ENCODE measurements around the gene CEP350.
"Not testable (repeated sequence)": the region's sequence is repeated elsewhere in the genome, so short reads cannot be mapped to it uniquely, and the experiment has no call there.

CEP350 gene

DNA sequence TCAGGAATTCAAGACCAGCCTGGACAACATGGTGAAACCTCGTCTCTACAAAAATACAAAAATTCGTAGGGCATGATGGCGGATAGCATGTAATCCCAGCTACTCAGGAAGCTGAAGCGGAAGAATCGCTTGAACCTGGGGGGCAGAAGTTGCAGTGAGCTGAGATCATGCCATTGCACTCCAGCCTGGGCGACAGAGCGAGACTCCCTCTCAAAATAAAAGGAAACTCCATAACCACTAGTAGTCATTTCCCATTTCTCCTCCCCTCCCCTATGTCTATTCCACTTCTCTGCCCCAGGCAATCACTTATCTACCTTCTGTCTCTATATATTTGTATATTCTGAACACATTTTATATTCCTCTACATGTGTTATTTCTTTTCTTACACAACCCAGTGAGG, 4.0 kb upstream of the CEP350 start:
- H3K36me3 ChIP-seq (ENCODE audit: control insufficient read depth, insufficient read depth, low read length), result no peaks in the 10 kb centered on the region
- H3K27me3 ChIP-seq (ENCODE audit: control insufficient read depth, insufficient read depth, low read length), result no peaks in the 10 kb centered on the region
- H3K9me3 ChIP-seq (ENCODE audit: control insufficient read depth, insufficient read depth, low read length), result no peaks in the 10 kb centered on the region
- no peak overlapping the region for H3K27ac ChIP-seq (ENCODE audit: low read length)
- H3K4me3 ChIP-seq (ENCODE audit: low read length), result no peak overlapping the region
- DNase-seq (ENCODE audit: low read depth, low spot score), result no peak
- WGBS (ENCODE audit: insufficient coverage, insufficient read length), result no CpG with 5 or more reads among the region's 7 CpGs
- H3K4me1 ChIP-seq (ENCODE audit: control insufficient read depth, insufficient read depth, low read length), result no peaks in the 10 kb centered on the region

DNA sequence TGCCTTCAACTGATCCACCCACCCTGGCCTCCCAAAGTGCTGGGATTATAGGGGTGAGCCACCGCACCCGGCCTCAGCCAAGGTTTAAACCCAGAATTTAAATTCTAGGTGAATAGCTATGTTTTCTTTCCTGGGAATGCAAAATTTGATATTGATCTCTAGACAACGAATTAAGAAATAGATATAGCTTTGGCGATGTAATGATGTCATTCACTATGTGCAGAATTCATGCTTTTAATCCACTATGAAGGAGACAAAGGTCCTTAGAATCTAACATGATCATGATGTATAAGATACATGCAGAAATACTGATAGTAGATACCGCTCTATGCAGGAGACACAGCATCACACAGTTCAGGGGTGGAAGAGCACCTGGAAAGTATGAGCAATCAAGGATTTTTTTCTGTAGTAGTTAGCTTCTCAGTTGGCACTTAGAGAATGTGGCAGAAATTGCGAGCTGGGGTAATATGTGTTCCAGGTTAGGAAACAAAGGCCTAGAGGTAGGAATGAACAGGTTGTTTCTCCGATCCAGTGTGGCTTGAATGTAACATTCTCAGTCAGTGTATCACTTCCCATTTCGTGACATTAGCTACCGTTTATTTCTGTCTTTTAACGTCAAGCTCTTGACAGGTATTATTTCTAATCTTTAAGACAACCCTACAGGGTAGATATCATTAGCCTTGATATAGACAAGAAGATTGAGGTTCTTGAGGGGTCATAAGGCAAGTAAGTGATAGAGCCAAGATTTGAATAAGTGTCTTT, 3.0 kb upstream of the CEP350 start:
- Histone ChIP-seq H3K27ac (ENCODE audit: low read length) (no peak overlapping the region), H3K27me3 (ENCODE audit: control insufficient read depth, insufficient read depth, low read length) (no peaks in the 10 kb centered on the region), H3K4me1 (ENCODE audit: control insufficient read depth, insufficient read depth, low read length) (no peaks in the 10 kb centered on the region), H3K9me3 (ENCODE audit: control insufficient read depth, insufficient read depth, low read length) (no peaks in the 10 kb centered on the region), H3K36me3 (ENCODE audit: control insufficient read depth, insufficient read depth, low read length) (no peaks in the 10 kb centered on the region), H3K4me3 (ENCODE audit: low read length) (no peak overlapping the region)
- DNase-seq (ENCODE audit: low read depth, low spot score), result no peak
- no CpG with 5 or more reads among the region's 10 CpGs for WGBS (ENCODE audit: insufficient coverage, insufficient read length)

- no peaks in the 10 kb centered on the region for H3K4me1 ChIP-seq (ENCODE audit: control insufficient read depth, insufficient read depth, low read length)
- no peaks in the 10 kb centered on the region for H3K36me3 ChIP-seq (ENCODE audit: control insufficient read depth, insufficient read depth, low read length)
- H3K27ac ChIP-seq (ENCODE audit: low read length), result no peak overlapping the region
- no peak for DNase-seq (ENCODE audit: low read depth, low spot score)
- H3K4me3 ChIP-seq (ENCODE audit: low read length), result no peak overlapping the region
- no peaks in the 10 kb centered on the region for H3K9me3 ChIP-seq (ENCODE audit: control insufficient read depth, insufficient read depth, low read length)
- no CpG with 5 or more reads among the region's 4 CpGs for WGBS (ENCODE audit: insufficient coverage, insufficient read length)
- no peaks in the 10 kb centered on the region for H3K27me3 ChIP-seq (ENCODE audit: control insufficient read depth, insufficient read depth, low read length)
Observed at GRCh38 chr1:179952186-179952585, 2.4 kb upstream of the CEP350 start.

- DNase-seq (ENCODE audit: low read depth, low spot score), result no peak
- H3K36me3 ChIP-seq (ENCODE audit: control insufficient read depth, insufficient read depth, low read length), result no peaks in the 10 kb centered on the region
- H3K4me1 ChIP-seq (ENCODE audit: control insufficient read depth, insufficient read depth, low read length), result no peaks in the 10 kb centered on the region
- WGBS (ENCODE audit: insufficient coverage, insufficient read length), result no CpG with 5 or more reads among the region's 19 CpGs
- no peaks in the 10 kb centered on the region for H3K27me3 ChIP-seq (ENCODE audit: control insufficient read depth, insufficient read depth, low read length)
- peak overlapping the region; percentile 86; the same call in 1 of the 2 replicates for H3K4me3 ChIP-seq (ENCODE audit: low read length)
- H3K9me3 ChIP-seq (ENCODE audit: control insufficient read depth, insufficient read depth, low read length), result no peaks in the 10 kb centered on the region
- no peak overlapping the region for H3K27ac ChIP-seq (ENCODE audit: low read length)
Observed at GRCh38 chr1:179953974-179954492, 577 bp upstream of the CEP350 start.

DNA sequence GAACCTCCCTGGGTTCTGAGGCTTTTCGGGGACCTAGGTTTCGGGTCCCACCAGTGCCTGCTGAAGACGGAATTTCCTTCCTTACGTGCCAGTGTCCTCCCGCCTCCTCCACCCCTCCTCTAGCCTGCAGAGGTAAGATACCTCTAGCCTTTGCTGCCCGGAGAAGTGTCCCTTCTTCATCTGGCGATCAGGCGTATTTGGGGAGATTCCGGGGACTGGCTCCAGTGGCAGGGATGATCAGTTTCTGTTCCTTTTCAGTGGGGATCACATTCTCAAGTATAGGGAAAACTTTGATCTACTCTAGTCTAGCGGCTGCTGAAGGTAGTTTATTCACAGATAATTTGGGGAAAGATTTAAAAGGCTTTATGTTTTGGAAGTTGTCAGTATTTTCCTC, 674 bp downstream of the CEP350 start:
- Histone ChIP-seq H3K4me3 (ENCODE audit: low read length) (peak overlapping the region; percentile 86), H3K9me3 (ENCODE audit: control insufficient read depth, insufficient read depth, low read length) (no peaks in the 10 kb centered on the region), H3K4me1 (ENCODE audit: control insufficient read depth, insufficient read depth, low read length) (no peaks in the 10 kb centered on the region), H3K27ac (ENCODE audit: low read length) (no peak overlapping the region), H3K27me3 (ENCODE audit: control insufficient read depth, insufficient read depth, low read length) (no peaks in the 10 kb centered on the region), H3K36me3 (ENCODE audit: control insufficient read depth, insufficient read depth, low read length) (no peaks in the 10 kb centered on the region)
- no CpG with 5 or more reads among the region's 10 CpGs for WGBS (ENCODE audit: insufficient coverage, insufficient read length)
- no peak for DNase-seq (ENCODE audit: low read depth, low spot score)

DNA sequence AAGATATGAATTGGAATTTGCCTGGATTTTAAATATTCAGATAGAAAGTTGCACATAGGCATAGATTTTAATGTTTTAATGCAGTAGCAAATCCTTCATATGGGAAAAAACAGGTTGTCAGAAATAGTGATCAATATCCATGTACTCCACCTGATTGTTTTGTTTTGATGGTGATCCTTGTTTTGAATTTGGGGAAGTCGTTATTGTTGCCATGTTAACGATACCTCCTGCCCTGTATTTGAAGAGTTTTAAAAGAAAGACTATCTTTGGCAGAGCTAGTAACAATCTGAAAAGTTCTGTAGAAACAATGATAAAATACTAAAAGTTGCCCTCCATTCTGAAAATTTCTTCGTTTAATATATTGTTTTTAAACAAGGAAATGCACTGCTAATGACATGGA, 1.1 kb downstream of the CEP350 start:
- H3K4me1 ChIP-seq (ENCODE audit: control insufficient read depth, insufficient read depth, low read length), result no peaks in the 10 kb centered on the region
- H3K4me3 ChIP-seq (ENCODE audit: low read length), result peak overlapping the region; percentile 86; the same call in 1 of the 2 replicates
- DNase-seq (ENCODE audit: low read depth, low spot score), result no peak
- H3K27ac ChIP-seq (ENCODE audit: low read length), result no peak overlapping the region
- no peaks in the 10 kb centered on the region for H3K36me3 ChIP-seq (ENCODE audit: control insufficient read depth, insufficient read depth, low read length)
- H3K27me3 ChIP-seq (ENCODE audit: control insufficient read depth, insufficient read depth, low read length), result no peaks in the 10 kb centered on the region
- no CpG with 5 or more reads among the region's 3 CpGs for WGBS (ENCODE audit: insufficient coverage, insufficient read length)
- H3K9me3 ChIP-seq (ENCODE audit: control insufficient read depth, insufficient read depth, low read length), result no peaks in the 10 kb centered on the region

GRCh38 chr1:179958359-179958758, 3.7 kb downstream of the CEP350 start:
- no peak overlapping the region for H3K4me3 ChIP-seq (ENCODE audit: low read length)
- no peaks in the 10 kb centered on the region for H3K9me3 ChIP-seq (ENCODE audit: control insufficient read depth, insufficient read depth, low read length)
- H3K27ac ChIP-seq (ENCODE audit: low read length), result no peak overlapping the region
- no CpG with 5 or more reads among the region's 3 CpGs for WGBS (ENCODE audit: insufficient coverage, insufficient read length)
- DNase-seq (ENCODE audit: low read depth, low spot score), result no peak
- H3K4me1 ChIP-seq (ENCODE audit: control insufficient read depth, insufficient read depth, low read length), result no peaks in the 10 kb centered on the region
- H3K27me3 ChIP-seq (ENCODE audit: control insufficient read depth, insufficient read depth, low read length), result no peaks in the 10 kb centered on the region
- no peaks in the 10 kb centered on the region for H3K36me3 ChIP-seq (ENCODE audit: control insufficient read depth, insufficient read depth, low read length)

GRCh38 chr1:179962168-179962567, 7.6 kb downstream of the CEP350 start:
- not testable (repeated sequence) for H3K36me3 ChIP-seq (ENCODE audit: control insufficient read depth, insufficient read depth, low read length); H3K9me3 ChIP-seq (ENCODE audit: control insufficient read depth, insufficient read depth, low read length); H3K4me3 ChIP-seq (ENCODE audit: low read length); DNase-seq (ENCODE audit: low read depth, low spot score); H3K4me1 ChIP-seq (ENCODE audit: control insufficient read depth, insufficient read depth, low read length); H3K27ac ChIP-seq (ENCODE audit: low read length); H3K27me3 ChIP-seq (ENCODE audit: control insufficient read depth, insufficient read depth, low read length)
- WGBS (ENCODE audit: insufficient coverage, insufficient read length), result no CpG with 5 or more reads among the region's 8 CpGs

GRCh38 chr1:179966551-179966950, 11.9 kb downstream of the CEP350 start:
- H3K27ac ChIP-seq (ENCODE audit: low read length), result no peak overlapping the region
- H3K4me1 ChIP-seq (ENCODE audit: control insufficient read depth, insufficient read depth, low read length), result no peaks in the 10 kb centered on the region
- DNase-seq (ENCODE audit: low read depth, low spot score), result no peak
- no peak overlapping the region for H3K4me3 ChIP-seq (ENCODE audit: low read length)
- H3K9me3 ChIP-seq (ENCODE audit: control insufficient read depth, insufficient read depth, low read length), result no peaks in the 10 kb centered on the region; the same call in 1 of the 2 replicates
- no peaks in the 10 kb centered on the region for H3K27me3 ChIP-seq (ENCODE audit: control insufficient read depth, insufficient read depth, low read length)
- no peaks in the 10 kb centered on the region for H3K36me3 ChIP-seq (ENCODE audit: control insufficient read depth, insufficient read depth, low read length)

- H3K27ac ChIP-seq (ENCODE audit: low read length), result no peak overlapping the region
- no peaks in the 10 kb centered on the region; the same call in 1 of the 2 replicates for H3K9me3 ChIP-seq (ENCODE audit: control insufficient read depth, insufficient read depth, low read length)
- no peaks in the 10 kb centered on the region for H3K4me1 ChIP-seq (ENCODE audit: control insufficient read depth, insufficient read depth, low read length)
- H3K36me3 ChIP-seq (ENCODE audit: control insufficient read depth, insufficient read depth, low read length), result no peaks in the 10 kb centered on the region
- no peak overlapping the region for H3K4me3 ChIP-seq (ENCODE audit: low read length)
- no peak for DNase-seq (ENCODE audit: low read depth, low spot score)
- H3K27me3 ChIP-seq (ENCODE audit: control insufficient read depth, insufficient read depth, low read length), result no peaks in the 10 kb centered on the region
- WGBS (ENCODE audit: insufficient coverage, insufficient read length), result no CpG with 5 or more reads among the region's 6 CpGs
Observed at GRCh38 chr1:179968284-179968993, 13.8 kb downstream of the CEP350 start.

Data from iPS DF 6.9 (cell line).